ENCODE results near the gene RPTOR.
A peak's percentile ranks its signal among the peaks of the same experiment; 100 is the strongest.

RPTOR gene

GRCh38 chr17:80916246-80916645, 371.6 kb downstream of the RPTOR start:
- peaks cover 12% of the 10 kb centered on the region for H3K36me3 ChIP-seq (replicated peaks)

GRCh38 chr17:80917716-80918560, 373.3 kb downstream of the RPTOR start:
- in situ Hi-C loops (cut with HindIII; ENCODE audit: low pct_ligation_motif_present, low sequenced_read_pairs) = no loop called here
- no peak for DNase-seq
- TF ChIP-seq CTCF (IDR thresholded peaks at IDR 0.05; ENCODE audit: low read depth, low read length, missing control alignments) = no peak
- Histone ChIP-seq H3K27ac (no peak overlapping the region), H3K27me3 (replicated peaks) (no peaks in the 10 kb centered on the region), H3K36me3 (replicated peaks) (peaks cover 7% of the 10 kb centered on the region), H3K4me3 (ENCODE audit: low read depth, low read length) (no peak overlapping the region)

More at GRCh38 chr17:80916246-80916645, 371.6 kb downstream of the RPTOR start:
- no peak for DNase-seq
- no peaks in the 10 kb centered on the region for H3K27me3 ChIP-seq (replicated peaks)
- no peak overlapping the region for H3K4me3 ChIP-seq (ENCODE audit: low read depth, low read length)
- H3K27ac ChIP-seq = no peak overlapping the region
- in situ Hi-C loops (cut with HindIII; ENCODE audit: low pct_ligation_motif_present, low sequenced_read_pairs) = no loop called here
- TF ChIP-seq CTCF (IDR thresholded peaks at IDR 0.05; ENCODE audit: low read depth, low read length, missing control alignments) = no peak

- no peak for TF ChIP-seq CTCF (IDR thresholded peaks at IDR 0.05; ENCODE audit: low read depth, low read length, missing control alignments)
- Histone ChIP-seq H3K27ac (peak overlapping the region; percentile 65), H3K27me3 (replicated peaks) (no peaks in the 10 kb centered on the region), H3K4me3 (ENCODE audit: low read depth, low read length) (no peak overlapping the region), H3K36me3 (replicated peaks) (peaks cover 7% of the 10 kb centered on the region)
- no peak for DNase-seq
- in situ Hi-C loops (cut with HindIII; ENCODE audit: low pct_ligation_motif_present, low sequenced_read_pairs) = no loop called here
Measured at GRCh38 chr17:80918731-80919130, 374.1 kb downstream of the RPTOR start.

GRCh38 chr17:80919331-80920311, 375.0 kb downstream of the RPTOR start:
- no peak for TF ChIP-seq CTCF (IDR thresholded peaks at IDR 0.05; ENCODE audit: low read depth, low read length, missing control alignments)
- in situ Hi-C loops (cut with HindIII; ENCODE audit: low pct_ligation_motif_present, low sequenced_read_pairs) = no loop called here
- no peak overlapping the region for H3K4me3 ChIP-seq (ENCODE audit: low read depth, low read length)
- H3K27ac ChIP-seq = peak overlapping the region; percentile 65
- peaks cover 10% of the 10 kb centered on the region for H3K36me3 ChIP-seq (replicated peaks)
- DNase-seq = peak; percentile 48
- H3K27me3 ChIP-seq (replicated peaks) = no peaks in the 10 kb centered on the region

GRCh38 chr17:80920441-80920840, 375.8 kb downstream of the RPTOR start:
- H3K27ac ChIP-seq = peak overlapping the region; percentile 75
- TF ChIP-seq CTCF (IDR thresholded peaks at IDR 0.05; ENCODE audit: low read depth, low read length, missing control alignments) = no peak
- peaks cover 10% of the 10 kb centered on the region for H3K36me3 ChIP-seq (replicated peaks)
- H3K27me3 ChIP-seq (replicated peaks) = no peaks in the 10 kb centered on the region
- in situ Hi-C loops (cut with HindIII; ENCODE audit: low pct_ligation_motif_present, low sequenced_read_pairs) = no loop called here
- DNase-seq = peak; percentile 94
- H3K4me3 ChIP-seq (ENCODE audit: low read depth, low read length) = no peak overlapping the region
